DOHH2 (cell line): Measurements from ENCODE around the gene KIF5C.

Experiments used
- CTCF ChIP-seq: fragments of 200-600 bp; sonication (generic); IDR thresholded peaks from one replicate; pipeline ENCODE4 v1.5.1; 2014; ENCODE audit warnings: antibody characterized with exemption, mild to moderate bottlenecking, low read depth, low read length; ENCODE audit not compliant: poor library complexity, severe bottlenecking
- EZH2phosphoT487 ChIP-seq: fragments of 200-600 bp; sonication (generic); IDR thresholded peaks from 2 replicates; pipeline ENCODE4 v1.6.1; 2017; ENCODE audit warnings: borderline replicate concordance, mild to moderate bottlenecking, antibody characterized with exemption, low read length, moderate library complexity, mixed read lengths

GRCh38 chr2:149050188-149050587, 175.2 kb downstream of the KIF5C start:
- TF ChIP-seq CTCF (no peak), EZH2phosphoT487 (no peak)
